HepG2 (cell line): ENCODE measurements around the gene ABCA2. TPM values are rescaled to one million over a fixed set of nuclear protein-coding genes. Genes with fewer than 3 reads are reported as not detected.

Experiments used
- ATAC-seq: fragments of 200-7000 bp; cut with Tn5 transposase; 3 replicates; pipeline ENCODE4 v1.9.1; 2020; ENCODE audit warnings: mild to moderate bottlenecking, moderate library complexity
- BruUV-seq: library from RNA; stranded (reverse); fragments of 400-500 nt; replicated peaks from 2 replicates; lab custom pipeline; 2021; lab: Mats Ljungman, UMichigan
- CTCF ChIA-PET: fragments of 300-600 bp; formaldehyde crosslinking; extraction: SDS; loops from one replicate; lab custom pipeline; 2021; ENCODE audit warnings: low total read pairs, inconsistent platforms, low intra/inter-chr PET ratio; lab: Yijun Ruan, JAX
- POLR2A ChIA-PET: fragments of 350-600 bp; sonication (Branson Sonifier 250); formaldehyde crosslinking; loops from one replicate; lab custom pipeline; 2020; ENCODE audit warnings: antibody characterized with exemption, inconsistent platforms; lab: Yijun Ruan, JAX
- DNase-seq: peaks from one replicate; pipeline ENCODE4 v3.0.0-alpha.2; 2015; ENCODE audit warnings: low spot score
- FAIRE-seq: peaks from 3 replicates; lab custom pipeline; 2011; peaks lifted over from hg19 to GRCh38; lab: Jason Lieb, UNC
- H2AFZ ChIP-seq: one replicate; pipeline ENCODE4 v1.6.1; 2011; ENCODE audit warnings: low read length, inconsistent platforms
- H3K27ac ChIP-seq: fragments of 300-600 bp; 3 replicates; pipeline ENCODE4 v1.8.0; 2011; ENCODE audit warnings: mixed run types, mild to moderate bottlenecking, mixed read lengths, low read length, inconsistent platforms; ENCODE audit not compliant: insufficient read depth; ENCODE audit errors: extremely low read length
- H3K27me3 ChIP-seq, 2 experiments: fragments of 200-600 bp in 1 of 2; 2 replicates in 1 of 2; 3 replicates in 1 of 2; pipeline versions ENCODE4 v1.6.0 to v1.8.0; 2011; ENCODE audit warnings: low read length in 2 of 2, mild to moderate bottlenecking in 2 of 2, moderate library complexity in 2 of 2, inconsistent platforms in 1 of 2; ENCODE audit not compliant: insufficient read depth in 2 of 2, control insufficient read depth in 1 of 2
- H3K36me3 ChIP-seq, 2 experiments: fragments of 200-600 bp in 1 of 2; replicated peaks in 1 of 2; 2 replicates in 1 of 2; 3 replicates in 1 of 2; pipeline versions ENCODE4 v1.5.1 to v1.8.0; 2011; ENCODE audit warnings: low read length in 2 of 2, inconsistent platforms in 1 of 2; ENCODE audit not compliant: insufficient read depth in 2 of 2, control insufficient read depth in 1 of 2
- H3K4me1 ChIP-seq: 2 replicates; pipeline ENCODE4 v1.5.1; 2012; ENCODE audit warnings: low read length, inconsistent platforms; ENCODE audit not compliant: insufficient read depth
- H3K4me2 ChIP-seq: 2 replicates; pipeline ENCODE4 v1.6.0; 2011; ENCODE audit warnings: low read depth, low read length, inconsistent platforms
- H3K4me3 ChIP-seq, 3 experiments: fragments of 200-600 bp in 1 of 3; sonication (generic), shearing (Covaris generic) in 1 of 3; replicated peaks in 1 of 3; 2 replicates each; pipeline ENCODE4 v1.5.1; 2011 to 2016; ENCODE audit warnings: low read length in 3 of 3, inconsistent platforms in 2 of 3, low read depth in 2 of 3, mild to moderate bottlenecking in 2 of 3, control low read depth in 1 of 3, mixed read lengths in 1 of 3; ENCODE audit not compliant: insufficient read depth in 1 of 3
- H3K79me2 ChIP-seq: one replicate; pipeline ENCODE4 v1.6.1; 2011; ENCODE audit warnings: low read length, inconsistent platforms; ENCODE audit not compliant: insufficient read depth
- H3K9ac ChIP-seq: 2 replicates; pipeline ENCODE4 v1.6.0; 2011; ENCODE audit warnings: mild to moderate bottlenecking, low read depth, low read length, inconsistent platforms; ENCODE audit not compliant: insufficient read depth
- H3K9me3 ChIP-seq: 2 replicates; pipeline ENCODE4 v1.5.1; 2012; ENCODE audit warnings: mild to moderate bottlenecking, low read length
- H4K20me1 ChIP-seq: 2 replicates; pipeline ENCODE4 v1.6.0; 2011; ENCODE audit warnings: inconsistent platforms, mild to moderate bottlenecking, low read length, moderate library complexity; ENCODE audit not compliant: insufficient read depth
- FIP1L1 ChIP-seq: fragments of 200-400 bp; formaldehyde crosslinking; IDR thresholded peaks from 2 replicates; pipeline ENCODE4 v1.6.1; 2018; ENCODE audit warnings: low read depth, mild to moderate bottlenecking, low read length, moderate library complexity, borderline replicate concordance; ENCODE audit not compliant: insufficient read depth
- HDAC6 ChIP-seq: fragments of 200-600 bp; sonication (generic); IDR thresholded peaks from 2 replicates; pipeline ENCODE4 v1.7.0; 2017; ENCODE audit warnings: mild to moderate bottlenecking, antibody characterized with exemption, low read length, low read depth
- KLF11 ChIP-seq: IDR thresholded peaks from 2 replicates; pipeline ENCODE4 v1.6.1; 2016; ENCODE audit warnings: missing compliant biosample characterization
- MAFG ChIP-seq: sonication (generic); formaldehyde crosslinking; IDR thresholded peaks from 2 replicates; pipeline ENCODE4 v1.5.1; 2020; ENCODE audit warnings: mild to moderate bottlenecking, missing genetic modification reagents
- NR1H2 ChIP-seq: sonication (generic); formaldehyde crosslinking; IDR thresholded peaks from 2 replicates; pipeline ENCODE4 v1.8.1; 2022; ENCODE audit warnings: low read depth, missing genetic modification reagents, borderline replicate concordance
- RFX1 ChIP-seq: fragments of 450-650 bp; IDR thresholded peaks from 2 replicates; pipeline ENCODE4 v1.6.1; 2017
- RFX3 ChIP-seq: IDR thresholded peaks from 2 replicates; pipeline ENCODE4 v1.6.1; 2016; ENCODE audit warnings: missing biosample characterization, missing genetic modification reagents
- SAP130 ChIP-seq: IDR thresholded peaks from 2 replicates; pipeline ENCODE4 v1.6.1; 2016; ENCODE audit warnings: low read depth
- ZNF660 ChIP-seq: sonication (generic); formaldehyde crosslinking; IDR thresholded peaks from 2 replicates; pipeline ENCODE4 v1.5.1; 2020; ENCODE audit warnings: mild to moderate bottlenecking, low read depth, missing genetic modification reagents, borderline replicate concordance
- WGBS: methylation state at CpG from one replicate; pipeline ENCODE4 v1.1.6; 2017; ENCODE audit warnings: low lambda C conversion rate; 5-methylcytosine and 5-hydroxymethylcytosine counted together
- in situ Hi-C: cut with HindIII; loops from 2 replicates; pipeline ENCODE4 v1.10.0; 2017; ENCODE audit warnings: low pct_unique_long_range_greater_than_20kb; ENCODE audit not compliant: extremely low pct_ligation_motif_present
- intact Hi-C: fragments of 100-400 bp; cut with micrococcal nuclease; formaldehyde crosslinking; loops from one replicate; pipeline ENCODE4 v1.10.0; 2022; ENCODE audit not compliant: unreplicated experiment
- polyA plus RNA-seq, 8 experiments: library from polyadenylated mRNA; depleted of rRNA in 3 of 8; stranded (reverse) in 7 of 8; unstranded in 1 of 8; fragments of >200 nt; fragmentation: Illumina TruSeq in 4 of 8; extraction: Trizol in 4 of 8; gene quantifications; 2 replicates each; pipeline versions ENCODE4 v1.2.1 to v1.2.3, GENCODE V29; 2011 to 2016; ENCODE audit warnings: low read depth in 4 of 8, missing spikeins in 1 of 8, mixed read lengths in 1 of 8; ENCODE audit not compliant: insufficient read depth in 1 of 8
- total RNA-seq, 5 experiments: library from RNA; depleted of rRNA; stranded (reverse); fragments of >200 nt; fragmentation: Illumina TruSeq; extraction: Trizol; gene quantifications; 2 replicates each; pipeline ENCODE4 v1.2.3, GENCODE V29; 2016; ENCODE audit warnings: low read depth in 1 of 5
- TF ChIP-seq, protein P1 (sequence below): IDR thresholded peaks from 2 replicates; pipeline ENCODE4 v1.6.1; 2018; ENCODE audit warnings: missing genetic modification reagents
- TF ChIP-seq, protein P2 (sequence below): sonication (generic); formaldehyde crosslinking; IDR thresholded peaks from 2 replicates; pipeline ENCODE4; 2020; ENCODE audit warnings: missing genetic modification reagents, mild to moderate bottlenecking, borderline replicate concordance

The ABCA2 gene
- total and polyA plus RNA-seq, 2 of the 13 experiments (the other 11 are each of a cell fraction or from before 2014, with no cell fraction given): 2.9 to 19.2 TPM

DNA sequence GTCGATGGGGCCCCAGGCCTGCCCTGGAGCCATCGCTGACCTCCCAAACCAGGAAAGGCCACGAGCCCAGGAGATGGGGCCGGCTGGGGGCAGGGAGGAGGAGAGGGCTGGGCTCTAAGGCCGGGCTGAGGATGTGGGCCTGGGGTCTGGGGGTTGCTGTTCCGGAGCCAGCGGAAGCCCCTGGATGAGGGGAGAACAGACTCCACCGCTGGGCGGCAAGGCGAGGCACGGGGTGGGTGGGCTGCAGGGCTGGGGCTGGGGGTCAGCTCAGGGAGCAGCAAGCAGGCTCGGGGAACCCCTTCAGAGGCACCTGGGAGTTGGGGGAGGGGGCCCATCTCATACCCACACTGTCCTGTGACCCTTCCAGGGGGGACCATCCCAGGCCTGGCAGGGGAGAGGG lies 64.3 kb downstream of the ABCA2 start (continued):
- TF ChIP-seq ZNF660 (CRISPR knock-in tag): no peak
- TF ChIP-seq FIP1L1: no peak
- TF ChIP-seq, protein P1, sequence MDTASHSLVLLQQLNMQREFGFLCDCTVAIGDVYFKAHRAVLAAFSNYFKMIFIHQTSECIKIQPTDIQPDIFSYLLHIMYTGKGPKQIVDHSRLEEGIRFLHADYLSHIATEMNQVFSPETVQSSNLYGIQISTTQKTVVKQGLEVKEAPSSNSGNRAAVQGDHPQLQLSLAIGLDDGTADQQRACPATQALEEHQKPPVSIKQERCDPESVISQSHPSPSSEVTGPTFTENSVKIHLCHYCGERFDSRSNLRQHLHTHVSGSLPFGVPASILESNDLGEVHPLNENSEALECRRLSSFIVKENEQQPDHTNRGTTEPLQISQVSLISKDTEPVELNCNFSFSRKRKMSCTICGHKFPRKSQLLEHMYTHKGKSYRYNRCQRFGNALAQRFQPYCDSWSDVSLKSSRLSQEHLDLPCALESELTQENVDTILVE (CRISPR knock-in tag): no peak
- TF ChIP-seq SAP130 (CRISPR knock-in tag): no peak
- TF ChIP-seq HDAC6: no peak

GRCh38 chr9:136963341-136963740 lies 64.7 kb downstream of the ABCA2 start:
- POLR2A ChIA-PET: no interaction called here
- CTCF ChIA-PET: no interaction called here
- no peak for FAIRE-seq

More at GRCh38 chr9:136963341-136963740, 64.7 kb downstream of the ABCA2 start:
- intact Hi-C loops (no loop called here), in situ Hi-C loops (no loop called here)
- DNase-seq (no peak), ATAC-seq (no peak)
- peaks cover 13 to 49% of the 10 kb centered on the region in 2 experiments for H3K27me3 ChIP-seq
- no peaks in the 10 kb centered on the region for H3K36me3 ChIP-seq
- 82% methylated on average over 4 of the region's 15 CpGs for WGBS
- H2AFZ ChIP-seq: no peak overlapping the region
- H3K79me2 ChIP-seq: no peaks in the 10 kb centered on the region
- H3K9ac ChIP-seq: no peak overlapping the region
- no peaks in the 10 kb centered on the region for H3K9me3 ChIP-seq
- no peaks in the 10 kb centered on the region for H4K20me1 ChIP-seq
- TF ChIP-seq NR1H2 (CRISPR knock-in tag): no peak
- TF ChIP-seq RFX3 (CRISPR knock-in tag): no peak
- TF ChIP-seq RFX1: no peak
- no peak for TF ChIP-seq MAFG (CRISPR knock-in tag)
- no peak for TF ChIP-seq KLF11 (CRISPR knock-in tag)
- TF ChIP-seq, protein P2, sequence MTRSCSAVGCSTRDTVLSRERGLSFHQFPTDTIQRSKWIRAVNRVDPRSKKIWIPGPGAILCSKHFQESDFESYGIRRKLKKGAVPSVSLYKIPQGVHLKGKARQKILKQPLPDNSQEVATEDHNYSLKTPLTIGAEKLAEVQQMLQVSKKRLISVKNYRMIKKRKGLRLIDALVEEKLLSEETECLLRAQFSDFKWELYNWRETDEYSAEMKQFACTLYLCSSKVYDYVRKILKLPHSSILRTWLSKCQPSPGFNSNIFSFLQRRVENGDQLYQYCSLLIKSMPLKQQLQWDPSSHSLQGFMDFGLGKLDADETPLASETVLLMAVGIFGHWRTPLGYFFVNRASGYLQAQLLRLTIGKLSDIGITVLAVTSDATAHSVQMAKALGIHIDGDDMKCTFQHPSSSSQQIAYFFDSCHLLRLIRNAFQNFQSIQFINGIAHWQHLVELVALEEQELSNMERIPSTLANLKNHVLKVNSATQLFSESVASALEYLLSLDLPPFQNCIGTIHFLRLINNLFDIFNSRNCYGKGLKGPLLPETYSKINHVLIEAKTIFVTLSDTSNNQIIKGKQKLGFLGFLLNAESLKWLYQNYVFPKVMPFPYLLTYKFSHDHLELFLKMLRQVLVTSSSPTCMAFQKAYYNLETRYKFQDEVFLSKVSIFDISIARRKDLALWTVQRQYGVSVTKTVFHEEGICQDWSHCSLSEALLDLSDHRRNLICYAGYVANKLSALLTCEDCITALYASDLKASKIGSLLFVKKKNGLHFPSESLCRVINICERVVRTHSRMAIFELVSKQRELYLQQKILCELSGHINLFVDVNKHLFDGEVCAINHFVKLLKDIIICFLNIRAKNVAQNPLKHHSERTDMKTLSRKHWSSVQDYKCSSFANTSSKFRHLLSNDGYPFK (CRISPR knock-in tag): no peak
- H3K4me1 ChIP-seq: peaks cover 21% of the 10 kb centered on the region
- no TSS peak for BruUV-seq
- no peak overlapping the region for H3K27ac ChIP-seq
- H3K4me2 ChIP-seq: no peak overlapping the region
- no peak overlapping the region for H3K4me3 ChIP-seq
